Right atrium auricular region (tissue), 2 donors: ENCODE results near the gene SIRT4. TPM values are rescaled to one million over a fixed set of nuclear protein-coding genes. Genes with fewer than 3 reads are reported as not detected.

Experiments used
- DNase-seq: peaks from one replicate; pipeline ENCODE4 v3.0.0-alpha.2; 2019; ENCODE audit warnings: low spot score
- H3K27ac ChIP-seq, 2 donors: fragments of 200-600 bp; sonication (generic); 1 replicate in 1 of 2; 2 replicates in 1 of 2; pipeline ENCODE4 v1.5.1; 2016 to 2019
- H3K27me3 ChIP-seq, 2 donors: fragments of 200-600 bp; sonication (generic); one replicate each; pipeline versions ENCODE4 v1.5.1 to v1.6.0; 2017 to 2019
- H3K36me3 ChIP-seq: fragments of 200-600 bp; sonication (generic); one replicate; pipeline ENCODE4 v1.5.1; 2016
- H3K4me1 ChIP-seq, 2 donors: fragments of 200-600 bp; sonication (generic); one replicate each; pipeline versions ENCODE4 v1.5.1 to v1.6.0; 2017 to 2019
- H3K4me3 ChIP-seq, 2 donors: fragments of 200-600 bp; sonication (generic); 1 replicate in 1 of 2; 2 replicates in 1 of 2; pipeline ENCODE4 v1.5.1; 2017 to 2019; ENCODE audit warnings: mild to moderate bottlenecking in 1 of 2, moderate library complexity in 1 of 2
- H3K9me3 ChIP-seq, 2 donors: fragments of 200-600 bp; sonication (generic); one replicate each; pipeline ENCODE4 v1.5.1; 2019
- CTCF ChIP-seq, 2 donors: fragments of 200-600 bp; sonication (generic); IDR thresholded peaks; one replicate each; pipeline ENCODE4 v1.5.1; 2019; ENCODE audit warnings: antibody characterized with exemption in 2 of 2
- total RNA-seq, 2 donors: library from RNA; depleted of rRNA; stranded (reverse); fragments of >200 nt; gene quantifications; one replicate each; pipeline ENCODE4 v1.1.0, GENCODE V29; 2016

Gene SIRT4
- total RNA-seq, 2 donors from 2014 or later: 3.1 to 5.6 TPM

- peak; percentile 59 for DNase-seq
- peak overlapping the region; percentile 19 to 48 for H3K27ac ChIP-seq
These were observed 59.5 kb downstream of the SIRT4 start for GRCh38 chr12:120361506-120362208.

More at GRCh38 chr12:120361506-120362208, 59.5 kb downstream of the SIRT4 start:
- Histone ChIP-seq H3K9me3 (no peaks in the 10 kb centered on the region), H3K4me1 (peaks cover 0 to 14% of the 10 kb centered on the region in 2 donors), H3K27me3 (no peaks in the 10 kb centered on the region), H3K36me3 (no peaks in the 10 kb centered on the region), H3K4me3 (peak overlapping the region; percentile 6 to 54)
- TF ChIP-seq CTCF (IDR thresholded peaks at IDR 0.05): no peak

Other genes starting within 250 kb of the SIRT4 start
- gene RAB35, start 185.6 kb upstream of the SIRT4 start, total RNA-seq: 10 to 100 TPM; 13.4 to 17.6 TPM
- gene GCN1, start 107.6 kb upstream of the SIRT4 start, total RNA-seq: 10 to 100 TPM; 28.3 to 36.0 TPM
- 1,000 to 10,000 TPM in 1 of 2 donors, 100 to 1,000 TPM in 1; 846 to 1,862 TPM for gene RPLP0, start 101.2 kb upstream of the SIRT4 start, total RNA-seq
- 10 to 100 TPM; 34.7 to 76.7 TPM for gene PXN, start 36.6 kb upstream of the SIRT4 start, total RNA-seq
- gene RNU4-2, start 10.4 kb upstream of the SIRT4 start, total RNA-seq: not detected
- gene RNU4-1, start 9.1 kb upstream of the SIRT4 start, total RNA-seq: not detected
- gene PLA2G1B, start 25.5 kb downstream of the SIRT4 start, total RNA-seq: not detected
- gene MSI1, start 66.8 kb downstream of the SIRT4 start, total RNA-seq: 1 to 10 TPM in 1 of 2 donors, under 1 TPM in 1; 0.93 to 2.9 TPM
- 100 to 1,000 TPM; 190 to 291 TPM for gene COX6A1, start 135.8 kb downstream of the SIRT4 start, total RNA-seq
- gene TRIAP1, start 144.1 kb downstream of the SIRT4 start, total RNA-seq: 1 to 10 TPM; 8.9 to 9.2 TPM
- gene GATC, start 144.1 kb downstream of the SIRT4 start, total RNA-seq: 10 to 100 TPM; 11.6 to 13.6 TPM
- gene SRSF9, start 167.4 kb downstream of the SIRT4 start, total RNA-seq: 10 to 100 TPM; 18.7 to 31.4 TPM
- 100 to 1,000 TPM; 168 to 178 TPM for gene DYNLL1, start 193.8 kb downstream of the SIRT4 start, total RNA-seq
- gene COQ5, start 226.8 kb downstream of the SIRT4 start, total RNA-seq: 10 to 100 TPM; 21.9 to 34.3 TPM
- gene RNF10, start 232.0 kb downstream of the SIRT4 start, total RNA-seq: 100 to 1,000 TPM; 166 to 168 TPM